HepG2 (cell line): ENCODE results near the gene MTRR. TPM values are rescaled to one million over a fixed set of nuclear protein-coding genes. Genes with fewer than 3 reads are reported as not detected.

ENCODE experiments used
- ATF7-NPFF ChIP-seq: sonication (generic); formaldehyde crosslinking; IDR thresholded peaks from 2 replicates; pipeline ENCODE4 v1.8.1; 2023; ENCODE audit warnings: mild to moderate bottlenecking, low read depth, missing genetic modification reagents, moderate library complexity
- DDIT3 ChIP-seq: sonication (generic); formaldehyde crosslinking; IDR thresholded peaks from 2 replicates; pipeline ENCODE4 v1.4.0; 2020; ENCODE audit warnings: mild to moderate bottlenecking, missing genetic modification reagents
- DNMT1 ChIP-seq: sonication (generic); formaldehyde crosslinking; IDR thresholded peaks from 2 replicates; pipeline ENCODE4 v1.5.1; 2020; ENCODE audit warnings: mild to moderate bottlenecking, missing genetic modification reagents
- FOSL1 ChIP-seq: sonication (generic); formaldehyde crosslinking; IDR thresholded peaks from 2 replicates; pipeline ENCODE4 v1.9.0; 2021; ENCODE audit warnings: missing genetic modification reagents, borderline replicate concordance
- PHF8 ChIP-seq: sonication (generic); formaldehyde crosslinking; IDR thresholded peaks from 2 replicates; pipeline ENCODE4 v1.5.0; 2020; ENCODE audit warnings: missing genetic modification reagents
- PRMT3 ChIP-seq: sonication (generic); formaldehyde crosslinking; IDR thresholded peaks from 2 replicates; pipeline ENCODE4 v1.8.1; 2022; ENCODE audit warnings: low read depth, mild to moderate bottlenecking, moderate library complexity, missing genetic modification reagents, borderline replicate concordance
- SALL1 ChIP-seq: sonication (generic); formaldehyde crosslinking; IDR thresholded peaks from 2 replicates; pipeline ENCODE4 v1.8.0; 2022; ENCODE audit warnings: mild to moderate bottlenecking, missing genetic modification reagents
- ZBTB38 ChIP-seq: sonication (generic); formaldehyde crosslinking; IDR thresholded peaks from 2 replicates; pipeline ENCODE4 v1.5.1; 2020; ENCODE audit warnings: mild to moderate bottlenecking, missing genetic modification reagents
- ZBTB39 ChIP-seq: sonication (generic); formaldehyde crosslinking; IDR thresholded peaks from 2 replicates; pipeline ENCODE4 v1.5.0; 2020; ENCODE audit warnings: missing genetic modification reagents
- ZBTB42 ChIP-seq: sonication (generic); formaldehyde crosslinking; IDR thresholded peaks from 2 replicates; pipeline ENCODE4 v1.5.0; 2020; ENCODE audit warnings: mild to moderate bottlenecking, missing genetic modification reagents
- ZFP91 ChIP-seq: sonication (generic); formaldehyde crosslinking; IDR thresholded peaks from 2 replicates; pipeline ENCODE4 v1.9.0; 2022; ENCODE audit warnings: missing genetic modification reagents, mild to moderate bottlenecking, borderline replicate concordance
- ZNF136 ChIP-seq: sonication (generic); formaldehyde crosslinking; IDR thresholded peaks from 2 replicates; pipeline ENCODE4 v1.8.1; 2022; ENCODE audit warnings: low read depth, mild to moderate bottlenecking, moderate library complexity, missing genetic modification reagents
- ZNF235 ChIP-seq: sonication (generic); formaldehyde crosslinking; IDR thresholded peaks from 2 replicates; pipeline ENCODE4 v1.8.1; 2023; ENCODE audit warnings: mild to moderate bottlenecking, missing genetic modification reagents, borderline replicate concordance
- ZNF343 ChIP-seq: sonication (generic); formaldehyde crosslinking; IDR thresholded peaks from 2 replicates; pipeline ENCODE4 v1.4.0; 2020; ENCODE audit warnings: mild to moderate bottlenecking, missing genetic modification reagents
- ZSCAN20 ChIP-seq: sonication (generic); formaldehyde crosslinking; IDR thresholded peaks from 2 replicates; pipeline ENCODE4 v1.4.0; 2020; ENCODE audit warnings: missing genetic modification reagents, mild to moderate bottlenecking, borderline replicate concordance
- polyA plus RNA-seq, 8 experiments: library from polyadenylated mRNA; depleted of rRNA in 3 of 8; stranded (reverse) in 7 of 8; unstranded in 1 of 8; fragments of >200 nt; fragmentation: Illumina TruSeq in 4 of 8; extraction: Trizol in 4 of 8; gene quantifications; 2 replicates each; pipeline versions ENCODE4 v1.2.1 to v1.2.3, GENCODE V29; 2011 to 2016; ENCODE audit warnings: low read depth in 4 of 8, missing spikeins in 1 of 8, mixed read lengths in 1 of 8; ENCODE audit not compliant: insufficient read depth in 1 of 8
- total RNA-seq, 5 experiments: library from RNA; depleted of rRNA; stranded (reverse); fragments of >200 nt; fragmentation: Illumina TruSeq; extraction: Trizol; gene quantifications; 2 replicates each; pipeline ENCODE4 v1.2.3, GENCODE V29; 2016; ENCODE audit warnings: low read depth in 1 of 5
- TF ChIP-seq, protein P1 (sequence below): fragments of 450-650 bp; IDR thresholded peaks from 2 replicates; pipeline ENCODE4 v1.6.1; 2017; ENCODE audit warnings: mild to moderate bottlenecking
- TF ChIP-seq, protein P2 (sequence below): sonication (generic); formaldehyde crosslinking; IDR thresholded peaks from 2 replicates; pipeline ENCODE4 v1.8.0; 2022; ENCODE audit warnings: low read depth, missing genetic modification reagents

MTRR gene
- total and polyA plus RNA-seq, 2 of the 13 experiments (the other 11 are each of a cell fraction or from before 2014, with no cell fraction given): 39.2 to 59.2 TPM

- TF ChIP-seq, protein P1, sequence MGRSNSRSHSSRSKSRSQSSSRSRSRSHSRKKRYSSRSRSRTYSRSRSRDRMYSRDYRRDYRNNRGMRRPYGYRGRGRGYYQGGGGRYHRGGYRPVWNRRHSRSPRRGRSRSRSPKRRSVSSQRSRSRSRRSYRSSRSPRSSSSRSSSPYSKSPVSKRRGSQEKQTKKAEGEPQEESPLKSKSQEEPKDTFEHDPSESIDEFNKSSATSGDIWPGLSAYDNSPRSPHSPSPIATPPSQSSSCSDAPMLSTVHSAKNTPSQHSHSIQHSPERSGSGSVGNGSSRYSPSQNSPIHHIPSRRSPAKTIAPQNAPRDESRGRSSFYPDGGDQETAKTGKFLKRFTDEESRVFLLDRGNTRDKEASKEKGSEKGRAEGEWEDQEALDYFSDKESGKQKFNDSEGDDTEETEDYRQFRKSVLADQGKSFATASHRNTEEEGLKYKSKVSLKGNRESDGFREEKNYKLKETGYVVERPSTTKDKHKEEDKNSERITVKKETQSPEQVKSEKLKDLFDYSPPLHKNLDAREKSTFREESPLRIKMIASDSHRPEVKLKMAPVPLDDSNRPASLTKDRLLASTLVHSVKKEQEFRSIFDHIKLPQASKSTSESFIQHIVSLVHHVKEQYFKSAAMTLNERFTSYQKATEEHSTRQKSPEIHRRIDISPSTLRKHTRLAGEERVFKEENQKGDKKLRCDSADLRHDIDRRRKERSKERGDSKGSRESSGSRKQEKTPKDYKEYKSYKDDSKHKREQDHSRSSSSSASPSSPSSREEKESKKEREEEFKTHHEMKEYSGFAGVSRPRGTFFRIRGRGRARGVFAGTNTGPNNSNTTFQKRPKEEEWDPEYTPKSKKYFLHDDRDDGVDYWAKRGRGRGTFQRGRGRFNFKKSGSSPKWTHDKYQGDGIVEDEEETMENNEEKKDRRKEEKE: no peak
- TF ChIP-seq ZNF136 (CRISPR knock-in tag): no peak
- TF ChIP-seq ZNF235: 0 out of 2 replicates have a peak, but pooled peaks have one; percentile 0
- 0 out of 2 replicates have a peak, but pooled peaks have one; percentile 9 for TF ChIP-seq ZFP91 (CRISPR knock-in tag)
- peak; percentile 7; the same call in 1 of the 2 replicates for TF ChIP-seq ZBTB38 (CRISPR knock-in tag)
- TF ChIP-seq FOSL1 (CRISPR knock-in tag): no peak
- TF ChIP-seq ATF7-NPFF (CRISPR knock-in tag): peak; percentile 24; the same call in 1 of the 2 replicates
- TF ChIP-seq ZSCAN20 (CRISPR knock-in tag): 0 out of 2 replicates have a peak, but pooled peaks have one; percentile 4
- 0 out of 2 replicates have a peak, but pooled peaks have one; percentile 3 for TF ChIP-seq ZBTB42
- TF ChIP-seq PRMT3 (CRISPR knock-in tag): 0 out of 2 replicates have a peak, but pooled peaks have one; percentile 25
- TF ChIP-seq ZBTB39 (CRISPR knock-in tag): no peak
- TF ChIP-seq, protein P2, sequence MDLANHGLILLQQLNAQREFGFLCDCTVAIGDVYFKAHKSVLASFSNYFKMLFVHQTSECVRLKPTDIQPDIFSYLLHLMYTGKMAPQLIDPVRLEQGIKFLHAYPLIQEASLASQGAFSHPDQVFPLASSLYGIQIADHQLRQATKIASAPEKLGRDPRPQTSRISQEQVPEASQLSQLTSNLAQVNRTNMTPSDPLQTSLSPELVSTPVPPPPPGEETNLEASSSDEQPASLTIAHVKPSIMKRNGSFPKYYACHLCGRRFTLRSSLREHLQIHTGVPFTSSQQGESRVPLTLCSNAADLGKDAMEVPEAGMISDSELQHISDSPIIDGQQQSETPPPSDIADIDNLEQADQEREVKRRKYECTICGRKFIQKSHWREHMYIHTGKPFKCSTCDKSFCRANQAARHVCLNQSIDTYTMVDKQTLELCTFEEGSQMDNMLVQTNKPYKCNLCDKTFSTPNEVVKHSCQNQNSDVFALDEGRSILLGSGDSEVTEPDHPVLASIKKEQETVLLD (CRISPR knock-in tag): no peak
- TF ChIP-seq ZNF343 (CRISPR knock-in tag): 0 out of 2 replicates have a peak, but pooled peaks have one; percentile 6
- no peak for TF ChIP-seq DDIT3 (CRISPR knock-in tag)
- TF ChIP-seq DNMT1 (CRISPR knock-in tag): 0 out of 2 replicates have a peak, but pooled peaks have one; percentile 33
- 0 out of 2 replicates have a peak, but pooled peaks have one; percentile 9 for TF ChIP-seq SALL1 (CRISPR knock-in tag)
- no peak for TF ChIP-seq PHF8 (CRISPR knock-in tag)
Measured at GRCh38 chr5:7869474-7870136, 657 bp downstream of the MTRR start (continued).
